HG02852 (cell line): ENCODE data around the gene HMGCL.
A peak's percentile ranks its signal among the peaks of the same experiment; 100 is the strongest.
"Not testable (repeated sequence)": the region's sequence is repeated elsewhere in the genome, so short reads cannot be mapped to it uniquely, and the experiment has no call there.

Experiments
- ATAC-seq: cut with Tn5 transposase; IDR thresholded peaks from one replicate; pipeline ENCODE4 v1.9.1; 2021; ENCODE audit warnings: mild to moderate bottlenecking, moderate library complexity; ENCODE audit not compliant: unreplicated experiment

The HMGCL gene

DNA sequence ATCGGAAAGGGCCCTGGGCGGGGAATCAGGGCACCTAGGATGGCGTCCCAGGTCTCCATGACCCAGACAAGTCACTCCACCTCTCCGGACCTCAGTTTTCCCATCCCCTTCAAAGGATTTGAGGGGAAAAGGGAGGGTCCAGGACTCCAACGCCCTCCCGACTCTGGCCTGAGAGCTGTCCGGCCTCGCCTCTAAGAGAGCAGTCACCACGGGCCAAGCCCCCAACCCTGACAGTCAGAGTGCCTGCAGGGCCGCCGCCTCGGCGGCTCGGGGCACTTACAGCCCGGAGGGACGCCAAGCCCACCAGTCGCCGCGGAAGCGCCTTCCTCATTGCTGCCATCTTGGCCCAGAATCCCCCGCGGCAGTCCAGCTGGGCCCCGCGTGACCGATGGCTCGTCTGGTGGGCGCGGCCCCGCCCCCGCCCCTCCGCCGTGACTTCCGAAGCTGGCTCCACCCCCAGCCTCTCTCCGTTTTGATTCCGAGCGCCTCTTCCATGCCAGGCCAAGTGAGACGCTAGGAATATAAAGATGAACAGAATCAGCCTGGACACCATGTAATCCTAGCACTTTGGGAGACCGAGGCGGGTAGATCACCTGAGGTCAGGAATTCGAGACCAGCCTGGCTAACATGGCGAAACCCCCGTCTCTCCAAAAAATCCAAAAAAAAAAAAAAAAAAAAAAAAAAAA, at the start of gene HMGCL:
TSS of gene HMGCL (minus strand) at position 354 of the 686 bp plus-strand sequence. CDS start at position 340, 14 bp downstream.
- peak; percentile 86 for ATAC-seq

DNA sequence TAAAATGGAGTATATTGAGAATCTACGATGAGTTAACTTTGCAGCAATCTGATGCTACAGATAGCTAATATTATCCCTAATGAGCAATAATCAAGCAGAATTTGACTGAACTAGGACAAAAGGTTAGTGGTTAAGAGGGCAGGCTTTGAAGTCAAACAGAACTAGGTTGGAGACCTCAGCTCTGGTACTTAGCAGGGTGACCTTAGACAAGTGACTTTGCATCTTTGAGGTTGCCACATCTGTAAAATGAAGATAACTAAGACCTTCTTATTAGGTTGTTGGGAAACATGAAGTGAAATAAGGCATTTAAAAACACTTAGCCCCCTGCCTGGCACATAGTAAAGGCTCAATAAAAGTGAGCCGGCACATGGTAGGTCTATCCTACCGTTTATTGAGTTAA, 47.2 kb upstream of the HMGCL start:
- no peak for ATAC-seq

DNA sequence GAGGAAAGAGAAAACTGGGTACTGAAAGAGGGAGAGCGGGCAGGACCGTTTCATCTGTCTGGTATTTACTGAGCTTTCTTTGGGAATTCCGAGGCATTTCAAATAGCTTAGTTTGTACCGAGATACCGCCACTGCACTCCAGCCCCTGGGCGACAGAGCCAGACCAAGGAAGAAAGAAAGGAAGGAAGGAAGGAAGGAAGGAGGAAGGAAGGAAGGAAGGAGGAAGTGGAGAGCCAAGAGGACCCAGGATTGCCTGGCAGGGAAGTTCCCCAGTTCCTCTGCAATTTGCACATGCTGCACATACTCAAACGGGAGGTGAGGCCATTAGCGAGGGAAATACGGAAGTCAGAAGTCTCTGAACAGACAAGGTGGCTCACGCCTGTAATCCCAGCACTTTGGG, 43.8 kb upstream of the HMGCL start:
- ATAC-seq: no peak

DNA sequence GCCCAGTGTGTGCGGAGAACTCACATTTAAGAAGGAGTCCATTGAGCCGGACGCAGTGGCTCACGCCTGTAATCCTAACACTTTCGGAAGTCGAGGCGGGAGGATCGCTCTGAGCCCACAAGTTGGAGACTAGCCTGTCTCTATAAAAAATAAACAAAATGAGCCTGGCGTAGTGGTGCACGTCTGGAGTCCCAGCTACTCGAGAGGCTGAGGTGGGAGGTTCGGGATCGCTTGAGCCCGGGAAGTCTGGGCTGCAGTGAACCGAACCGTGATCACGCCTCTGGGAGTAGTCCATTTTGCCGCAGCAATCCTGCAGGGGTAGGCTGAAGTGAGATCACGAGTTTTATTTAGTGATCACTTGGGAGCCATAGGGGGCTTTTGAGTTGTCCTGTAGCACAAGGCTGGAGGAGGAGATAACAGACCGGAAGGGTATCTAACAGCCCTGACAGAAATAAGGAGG, 43.4 kb upstream of the HMGCL start:
- no peak for ATAC-seq

DNA sequence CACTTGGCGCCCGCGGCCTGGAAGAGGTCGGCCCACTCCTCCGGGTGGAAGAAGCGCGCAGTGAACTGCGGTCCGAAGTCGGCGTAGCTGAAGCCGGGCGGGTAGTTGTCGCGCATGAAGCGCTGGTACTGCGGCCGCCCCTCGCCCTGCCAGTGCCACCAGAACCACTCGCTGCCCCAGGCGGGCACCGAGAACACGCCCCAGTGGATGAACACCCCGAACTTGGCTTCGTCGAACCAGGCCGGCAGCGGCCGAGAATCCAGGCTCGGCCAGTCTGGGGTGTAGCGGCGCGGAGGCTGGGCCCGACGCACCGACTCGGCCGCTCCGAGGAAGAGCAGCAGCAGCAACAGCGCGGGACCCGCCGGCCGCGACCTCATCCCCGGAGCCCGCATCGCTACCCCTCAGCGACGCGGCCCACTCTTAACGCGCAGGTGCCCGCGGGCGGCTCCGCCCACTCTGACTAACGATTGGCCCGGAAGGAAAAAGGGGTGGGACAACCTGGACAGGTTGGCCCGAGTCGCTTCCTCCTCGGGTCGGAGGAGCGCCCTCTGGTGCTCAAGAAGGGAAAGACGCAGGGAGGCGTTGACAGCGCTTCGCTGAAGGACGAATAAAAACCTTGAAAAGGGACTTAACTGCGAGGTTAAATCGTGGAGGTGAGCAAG, 42.8 kb upstream of the HMGCL start, which contains the start of gene FUCA1:
TSS of gene FUCA1 (minus strand) at position 396 of the 662 bp plus-strand sequence. CDS start at position 392, 4 bp downstream.
- ATAC-seq: peak; percentile 89

DNA sequence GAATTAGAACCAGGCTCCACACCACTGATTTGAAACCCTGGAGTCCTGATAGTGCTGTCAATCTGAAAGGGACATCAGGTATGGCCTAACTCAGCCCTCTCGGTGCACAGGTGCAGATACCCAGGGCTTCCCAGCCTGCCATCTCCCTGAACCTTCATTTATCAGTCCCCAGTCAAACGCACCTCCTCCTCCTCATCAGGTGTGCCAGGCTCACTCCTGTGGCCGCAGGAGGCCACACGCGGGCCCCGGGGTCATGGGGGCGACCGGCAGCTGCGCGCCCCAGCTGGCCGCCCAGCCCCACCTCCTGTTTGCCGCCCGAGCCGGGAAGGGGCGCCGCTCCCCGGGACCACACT, 42.3 kb upstream of the HMGCL start:
- ATAC-seq: no peak

DNA sequence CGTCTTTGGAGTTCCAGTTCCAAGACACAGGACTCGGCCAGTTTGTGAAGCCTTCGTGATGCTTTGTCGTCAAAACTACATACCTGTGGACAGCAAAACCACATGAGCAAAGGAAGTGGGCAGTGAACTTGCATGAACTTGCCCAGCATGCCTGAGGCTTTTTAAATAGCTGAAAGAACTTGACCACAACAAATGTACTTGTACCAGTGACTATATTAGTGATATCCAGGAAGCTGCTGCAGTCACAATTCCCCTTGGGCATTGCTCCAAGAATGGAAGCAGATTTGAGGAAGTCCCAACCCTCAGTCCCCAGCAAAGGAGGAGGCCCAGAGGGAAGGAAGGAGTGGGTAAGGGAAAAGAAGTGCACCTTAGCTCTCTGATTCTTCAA, 40.3 kb upstream of the HMGCL start:
- ATAC-seq: no peak

DNA sequence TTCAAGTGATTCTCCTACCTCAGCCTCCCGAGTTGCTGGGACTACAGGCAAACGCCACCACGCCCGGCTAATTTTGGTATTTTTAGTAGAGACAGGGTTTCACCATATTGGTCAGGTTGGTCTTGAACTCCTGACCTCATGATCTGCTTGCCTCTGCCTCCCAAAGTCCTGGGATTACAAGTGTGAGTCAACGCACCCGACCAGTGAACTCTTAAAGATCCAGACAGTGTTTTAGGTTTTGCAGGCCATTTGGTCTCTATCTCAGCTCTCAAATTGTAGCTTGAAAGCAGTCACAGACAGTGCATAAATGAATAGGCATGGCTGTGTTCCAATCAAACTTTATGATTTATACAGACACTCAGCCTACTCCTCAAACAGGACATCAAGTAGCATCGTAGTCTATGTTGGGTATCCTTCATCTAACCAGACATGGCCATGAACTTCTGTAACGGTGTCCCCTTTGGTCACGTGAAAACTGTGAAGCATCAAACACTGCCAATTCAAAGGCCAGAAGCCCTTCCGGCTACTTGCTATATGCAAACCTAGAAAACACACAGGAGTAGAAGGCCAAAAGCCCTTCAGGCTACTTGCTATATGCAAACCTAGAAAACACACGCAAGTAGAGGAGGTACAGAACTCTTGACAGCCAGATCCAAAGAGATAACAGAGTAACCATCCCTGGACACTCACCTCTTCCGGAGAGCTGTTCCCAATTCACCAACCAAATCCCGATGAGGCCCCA, 39.7 kb upstream of the HMGCL start:
- no peak for ATAC-seq

DNA sequence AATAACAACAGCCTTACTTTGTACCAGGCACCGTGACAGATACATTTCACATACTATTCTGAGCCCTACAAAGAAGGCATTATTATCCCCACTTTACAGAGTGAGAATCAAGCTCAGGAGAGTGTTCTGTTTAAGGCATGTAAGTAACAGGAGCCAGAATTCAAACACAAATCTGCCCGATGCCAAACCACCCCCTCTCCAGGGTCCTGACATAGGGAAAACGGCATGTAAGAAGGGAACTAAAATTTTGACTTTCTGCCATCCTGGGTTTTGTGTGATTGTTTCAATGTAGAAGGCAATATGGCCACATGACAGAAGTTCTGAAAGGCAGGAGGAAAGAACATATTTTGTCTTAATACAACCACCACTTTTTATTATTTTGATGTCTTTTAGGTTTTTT, 37.4 kb upstream of the HMGCL start:
- no peak for ATAC-seq

DNA sequence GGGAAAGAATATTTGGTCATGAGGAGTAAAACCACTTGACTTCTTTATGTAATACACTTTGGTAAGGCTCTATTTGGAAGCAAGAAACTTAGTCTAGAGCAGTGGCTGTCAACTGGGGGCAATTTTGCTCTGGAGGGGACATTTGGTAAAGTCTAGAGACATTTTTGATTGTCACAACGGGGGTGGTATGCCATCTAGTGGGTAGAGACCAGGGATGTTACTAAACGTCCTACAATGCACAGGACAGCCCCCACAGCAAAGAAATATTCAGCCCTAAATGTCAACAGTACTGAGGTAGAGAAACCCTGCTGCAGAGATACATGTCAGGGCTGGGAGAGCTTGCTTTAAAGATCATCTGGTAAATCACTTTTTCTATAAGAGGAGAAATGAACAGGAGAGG, 29.3 kb upstream of the HMGCL start:
- no peak for ATAC-seq

DNA sequence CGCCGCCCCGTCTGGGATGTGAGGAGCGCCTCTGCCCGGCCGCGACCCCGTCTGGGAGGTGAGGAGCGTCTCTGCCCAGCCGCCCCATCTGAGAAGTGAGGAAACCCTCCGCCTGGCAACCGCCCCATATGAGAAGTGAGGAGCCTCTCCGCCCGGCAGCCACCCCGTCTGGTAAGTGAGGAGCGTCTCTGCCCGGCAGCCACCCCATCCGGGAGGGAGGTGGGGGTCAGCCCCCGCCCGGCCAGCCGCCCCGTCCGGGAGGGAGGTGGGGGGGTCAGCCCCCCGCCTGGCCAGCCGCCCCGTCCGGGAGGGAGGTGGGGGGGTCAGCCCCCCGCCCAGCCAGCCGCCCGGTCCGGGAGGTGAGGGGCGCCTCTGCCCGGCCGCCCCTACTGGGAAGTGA, 27.9 kb upstream of the HMGCL start:
- not testable (repeated sequence) for ATAC-seq

DNA sequence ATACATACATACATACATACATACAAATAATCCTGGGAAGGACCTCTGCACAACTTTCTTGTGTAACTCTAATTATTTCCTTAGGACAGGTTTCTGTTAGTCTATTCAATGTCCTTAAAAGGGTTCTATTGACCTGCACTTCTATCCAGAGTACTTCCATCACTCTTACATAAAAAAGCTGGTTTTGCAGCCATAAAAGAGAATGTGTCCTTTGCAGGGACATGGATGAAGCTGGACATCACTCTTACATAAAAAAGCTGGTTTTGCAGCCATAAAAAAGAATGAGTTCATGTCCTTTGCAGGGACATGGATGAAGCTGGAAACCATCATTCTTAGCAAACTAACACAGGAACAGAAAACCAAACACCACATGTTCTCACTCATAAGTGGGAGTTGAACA, 26.2 kb upstream of the HMGCL start:
- not testable (repeated sequence) for ATAC-seq

DNA sequence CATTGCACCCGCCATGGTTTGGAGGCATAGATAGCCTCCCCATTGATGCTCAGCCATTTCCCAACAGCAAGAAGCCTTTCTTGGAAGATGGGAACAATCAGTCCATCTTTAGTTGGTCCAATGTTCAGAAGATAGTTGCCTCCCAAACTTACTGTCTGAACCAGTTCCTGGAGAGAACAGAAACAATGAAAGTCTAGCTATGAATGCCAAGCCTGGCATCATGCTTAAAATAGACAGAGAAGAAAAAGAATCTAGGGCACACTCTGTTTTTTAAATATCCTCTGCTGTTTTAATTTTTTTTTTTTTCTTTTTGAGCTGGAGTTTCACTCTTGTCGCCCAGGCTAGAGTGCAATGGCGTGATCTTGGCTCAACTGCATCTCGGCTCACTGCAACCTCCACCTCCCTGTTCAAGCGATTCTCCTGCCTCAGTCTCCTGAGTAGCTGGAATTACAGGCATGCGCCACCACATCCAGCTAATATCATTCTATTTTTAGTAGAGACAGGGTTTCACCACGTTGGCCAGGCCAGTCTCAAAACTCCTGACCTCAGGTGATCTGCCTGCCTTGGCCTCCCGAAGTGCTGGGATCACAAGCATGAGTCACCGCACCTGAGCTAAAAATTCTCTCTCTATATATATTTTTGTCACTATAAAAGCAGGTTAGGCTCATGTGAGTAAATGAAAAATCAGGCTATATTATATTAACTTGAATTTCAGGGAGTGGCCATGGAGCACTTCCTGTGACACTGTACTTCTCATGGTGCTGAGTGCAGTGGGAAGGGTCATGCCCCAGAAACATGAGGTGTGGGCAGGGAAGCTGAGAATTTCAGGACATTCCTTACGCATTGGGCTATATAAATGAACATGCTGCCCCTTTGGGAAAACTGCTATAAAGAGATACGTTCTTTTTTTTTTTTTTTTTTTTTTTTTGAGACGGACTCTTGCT, 23.7 kb upstream of the HMGCL start:
- no peak for ATAC-seq

DNA sequence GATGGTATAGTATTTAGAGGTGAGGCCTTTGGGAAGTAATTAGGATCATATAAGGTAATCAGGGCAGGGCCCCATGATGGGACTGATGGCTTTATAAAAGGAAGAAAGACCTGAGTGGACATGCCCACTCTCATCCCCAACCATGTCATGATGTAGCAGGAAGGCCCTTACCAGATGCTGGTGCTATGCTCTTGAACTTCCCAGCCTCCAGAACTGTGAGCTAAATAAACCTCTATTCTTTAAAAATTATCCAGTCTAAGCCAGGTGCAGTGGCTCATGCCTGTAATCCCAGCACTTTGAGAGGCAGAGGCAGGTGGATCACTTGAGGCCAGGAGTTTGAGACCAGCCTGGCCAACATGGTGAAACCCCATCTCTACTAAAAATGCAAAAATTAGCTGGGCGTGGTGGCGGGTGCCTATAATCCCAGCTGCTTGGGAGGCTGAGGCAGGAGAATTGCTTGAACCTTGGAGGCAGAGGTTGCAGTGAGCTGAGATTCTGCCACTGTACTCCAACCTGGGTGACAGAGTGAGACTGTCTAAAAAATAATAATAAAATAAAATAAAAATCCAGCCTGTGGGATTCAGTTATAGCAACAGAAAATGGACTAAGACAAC, 22.4 kb upstream of the HMGCL start:
- not testable (repeated sequence) for ATAC-seq

DNA sequence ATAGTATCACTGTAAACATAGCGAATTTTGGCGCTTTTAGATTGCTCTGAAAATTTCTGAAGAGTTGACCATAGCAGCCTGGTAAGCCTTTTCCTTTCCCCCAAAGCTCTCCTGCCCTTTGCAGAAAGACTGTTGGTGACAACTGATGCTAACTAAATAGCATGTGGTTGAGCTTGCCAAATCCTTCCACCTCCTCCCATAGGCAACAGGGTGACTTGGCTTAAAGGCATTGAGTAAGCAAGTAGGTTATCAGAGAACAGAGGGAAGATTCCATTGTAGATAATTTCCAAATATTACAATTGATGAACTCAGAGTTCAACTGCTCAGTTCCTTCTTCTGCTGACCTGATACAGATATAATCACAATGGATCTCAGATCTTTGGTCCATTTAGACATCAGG, 19.9 kb upstream of the HMGCL start:
- no peak for ATAC-seq

DNA sequence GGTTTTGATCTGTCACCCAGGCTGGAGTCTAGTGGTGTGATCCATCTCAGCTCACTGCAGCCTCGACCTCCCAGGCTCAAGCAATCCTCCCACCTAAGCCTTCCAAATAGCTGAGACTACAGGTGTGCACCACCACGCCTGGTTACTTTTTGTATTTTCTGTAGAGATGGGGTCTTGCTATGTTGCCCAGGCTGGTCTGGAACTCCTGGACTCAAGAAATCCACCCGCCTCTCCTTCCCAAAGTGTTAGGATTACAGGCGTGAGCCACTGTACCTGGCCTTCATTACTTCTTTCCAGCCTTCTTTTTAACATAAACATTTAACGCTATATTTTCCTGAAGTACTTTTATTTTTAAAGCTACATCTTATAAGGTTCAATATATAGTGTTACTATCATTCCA, 18.4 kb upstream of the HMGCL start:
- ATAC-seq: no peak

DNA sequence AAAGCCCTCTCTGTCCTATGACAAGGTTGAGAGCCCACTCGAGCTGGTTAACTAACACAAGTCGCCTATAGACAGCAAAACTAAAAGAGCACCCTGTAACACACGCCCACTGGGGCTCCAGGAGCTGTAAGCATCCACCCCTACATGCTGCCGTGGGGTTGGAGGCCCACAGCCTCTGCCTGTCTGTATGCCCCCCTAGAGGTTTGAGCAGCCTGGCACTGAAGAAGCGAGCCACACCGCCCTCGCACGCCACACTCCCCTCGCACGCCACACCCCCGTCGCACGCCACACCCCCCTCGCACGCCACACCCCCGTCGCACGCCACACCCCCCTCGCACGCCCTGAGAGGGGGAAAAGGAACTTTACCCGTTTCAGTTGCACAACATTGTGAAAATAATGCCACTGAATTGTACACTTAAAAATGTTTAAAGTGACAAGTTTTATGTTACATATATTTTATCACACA, 13.2 kb upstream of the HMGCL start:
- no peak for ATAC-seq

DNA sequence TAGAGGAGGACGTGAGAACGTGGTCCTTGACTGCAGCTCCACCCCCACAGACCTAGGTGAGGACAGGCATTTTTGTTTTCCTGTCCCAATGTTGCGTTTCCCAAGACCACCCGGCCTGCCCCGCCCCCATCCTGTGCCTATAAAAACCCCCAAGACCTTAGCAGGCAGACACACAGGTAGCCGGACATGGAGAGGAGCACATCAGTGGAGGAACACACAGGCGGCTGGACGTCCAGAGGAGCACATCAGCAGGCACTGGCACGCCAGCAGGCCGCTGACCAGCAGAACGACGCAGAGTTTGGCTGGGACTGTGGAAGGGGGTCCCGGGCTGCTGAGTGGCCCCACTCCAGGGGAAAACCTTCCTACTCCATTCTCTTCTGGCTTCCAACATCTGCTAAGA, 12.7 kb upstream of the HMGCL start:
- no peak for ATAC-seq

DNA sequence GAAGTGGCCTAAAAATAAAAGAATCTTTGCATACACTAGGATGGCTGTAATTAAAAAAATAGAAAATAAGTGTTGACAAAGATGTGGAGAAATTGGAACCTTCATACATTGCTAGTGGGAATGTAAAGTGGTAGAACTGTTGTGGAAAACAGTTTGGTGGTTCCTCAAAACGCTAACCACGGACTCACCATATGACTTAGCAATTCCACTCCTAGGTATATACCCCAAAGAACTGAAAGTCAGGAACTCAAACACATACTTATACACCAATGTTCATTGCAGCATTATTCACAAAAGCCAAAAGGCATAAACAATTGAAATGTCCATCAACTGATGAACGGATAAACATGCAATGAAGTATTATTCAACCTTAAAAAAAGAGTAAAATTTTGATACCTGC, 10.8 kb upstream of the HMGCL start:
- no peak for ATAC-seq

DNA sequence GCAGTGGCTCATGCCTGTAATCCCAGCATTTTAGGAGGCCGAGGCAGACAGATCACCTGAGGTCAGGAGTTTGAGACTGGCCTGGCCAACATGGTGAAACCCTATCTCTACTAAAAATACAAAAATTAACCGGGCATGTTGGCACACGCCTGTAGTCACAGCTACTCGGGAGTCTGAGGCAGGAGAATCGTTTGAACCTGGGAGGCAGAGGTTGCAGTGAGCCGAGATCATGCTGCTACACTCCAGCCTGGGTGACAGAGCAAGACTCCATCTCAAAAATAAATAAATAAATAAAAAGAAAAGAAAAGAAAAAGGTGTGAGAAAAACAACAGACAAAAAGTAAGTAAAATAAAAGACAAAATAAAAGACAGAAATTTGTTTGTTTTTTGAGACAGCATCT, 8.9 kb upstream of the HMGCL start:
- not testable (repeated sequence) for ATAC-seq
